Stimulated activated CD8-positive, alpha-beta memory T cell treated with anti-CD3 and anti-CD28 coated beads, Interleukin-2, amount 100 ng/mL, for 1 hour (primary cell): Measurements from ENCODE around the gene DDIT4L.
"Not testable (repeated sequence)": the region's sequence is repeated elsewhere in the genome, so short reads cannot be mapped to it uniquely, and the experiment has no call there.

Source experiments
- DNase-seq, 2 donors: peaks; one replicate each; pipeline ENCODE4 v3.0.0-alpha.2; 2020; ENCODE audit warnings: low read depth in 2 of 2

Gene DDIT4L

GRCh38 chr4:100166297-100167039 lies 23.8 kb downstream of the DDIT4L start:
- no peak for DNase-seq

- DNase-seq: no peak
These were observed 24.5 kb downstream of the DDIT4L start for GRCh38 chr4:100165809-100166208.

GRCh38 chr4:100164808-100165760 lies 25.2 kb downstream of the DDIT4L start:
- no peak for DNase-seq

- DNase-seq: no peak
These were observed 28.1 kb downstream of the DDIT4L start for GRCh38 chr4:100162027-100162685.

- no peak for DNase-seq
These were observed 41.1 kb downstream of the DDIT4L start for GRCh38 chr4:100149190-100149589.

- no peak for DNase-seq
These were observed 42.6 kb downstream of the DDIT4L start for GRCh38 chr4:100147684-100148083.

- no peak for DNase-seq
These were observed 43.1 kb downstream of the DDIT4L start for GRCh38 chr4:100147198-100147597.

GRCh38 chr4:100146756-100147155 lies 43.5 kb downstream of the DDIT4L start:
- no peak for DNase-seq

GRCh38 chr4:100137320-100137719 lies 52.9 kb downstream of the DDIT4L start:
- not testable (repeated sequence) for DNase-seq
